ENCODE results near the gene GDF7.

GRCh38 chr2:20640411-20641122, 26.4 kb upstream of the GDF7 start:
- TF ChIP-seq CTCF (conservative IDR thresholded peaks at IDR 0.05; ENCODE audit: low read length), result no peak
- TF ChIP-seq EZH2phosphoT487 (IDR thresholded peaks at IDR 0.05; ENCODE audit: borderline replicate concordance, low read depth, low read length), result no peak

Measured in OCI-LY7 (cell line).